GM19438 (cell line): Measurements from ENCODE around the gene PRSS27.

Source experiments
- ATAC-seq: cut with Tn5 transposase; IDR thresholded peaks from one replicate; pipeline ENCODE4 v1.9.1; 2021; ENCODE audit warnings: low read depth; ENCODE audit not compliant: unreplicated experiment

Gene PRSS27

DNA sequence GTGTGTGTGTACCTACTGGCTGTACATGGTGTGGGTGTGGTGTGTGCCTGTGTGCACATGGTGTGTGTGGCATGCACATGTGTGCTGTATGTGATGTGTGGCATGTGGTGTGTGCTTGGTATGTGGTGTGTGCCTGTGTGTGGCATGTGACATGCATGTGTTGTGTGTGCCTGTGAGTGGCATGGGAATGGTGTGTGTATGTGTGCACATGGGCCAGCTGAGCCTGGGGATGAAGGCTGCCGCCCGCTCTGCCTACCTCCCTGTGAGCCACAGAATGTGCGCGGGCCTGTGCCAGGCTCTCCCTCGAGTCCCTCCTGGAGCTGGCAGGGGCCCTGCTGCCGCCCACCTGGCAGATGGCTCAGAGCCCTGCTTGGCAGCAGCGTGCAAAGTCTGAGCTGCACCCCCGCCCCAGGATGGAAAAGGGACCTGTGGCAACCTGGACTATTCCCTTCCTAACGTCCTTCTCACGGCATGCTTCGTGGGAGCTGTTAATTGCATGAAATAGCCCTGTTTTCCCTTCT, 9.3 kb downstream of the PRSS27 start:
- no peak for ATAC-seq

DNA sequence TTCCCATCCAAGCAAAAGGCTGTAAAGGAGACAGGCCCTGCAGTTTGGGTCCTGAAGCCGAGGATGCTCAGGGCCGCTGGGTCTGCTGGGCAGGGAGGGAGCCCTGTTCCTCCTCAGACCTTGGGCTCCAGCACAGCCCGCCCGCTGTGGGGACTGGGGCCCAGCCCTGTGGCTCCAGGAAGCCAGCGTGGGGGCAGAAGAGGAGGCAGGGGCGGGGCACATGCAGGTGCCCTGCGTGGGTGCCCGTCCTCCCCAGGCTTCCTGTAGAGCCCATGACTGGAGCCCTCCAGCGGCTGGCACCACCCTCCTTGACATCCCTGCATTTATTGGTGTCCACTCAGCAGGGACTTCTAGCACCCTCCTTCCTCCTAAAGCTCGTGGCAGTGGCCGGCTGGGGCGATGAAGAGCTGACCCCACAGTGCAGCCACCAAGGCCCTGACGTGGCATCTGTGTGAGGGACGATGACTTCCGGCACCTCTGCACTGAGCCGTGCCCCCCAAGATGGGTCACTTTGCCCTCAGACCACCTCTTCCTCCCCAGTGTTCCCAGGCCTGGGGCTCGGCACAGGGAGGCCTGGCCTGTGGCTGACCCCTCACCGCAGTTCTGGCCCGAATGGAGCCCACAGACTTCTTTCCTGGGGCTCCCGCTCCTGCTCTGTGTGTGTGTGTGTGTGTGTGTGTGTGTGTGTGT, 9.9 kb downstream of the PRSS27 start:
- no peak for ATAC-seq

DNA sequence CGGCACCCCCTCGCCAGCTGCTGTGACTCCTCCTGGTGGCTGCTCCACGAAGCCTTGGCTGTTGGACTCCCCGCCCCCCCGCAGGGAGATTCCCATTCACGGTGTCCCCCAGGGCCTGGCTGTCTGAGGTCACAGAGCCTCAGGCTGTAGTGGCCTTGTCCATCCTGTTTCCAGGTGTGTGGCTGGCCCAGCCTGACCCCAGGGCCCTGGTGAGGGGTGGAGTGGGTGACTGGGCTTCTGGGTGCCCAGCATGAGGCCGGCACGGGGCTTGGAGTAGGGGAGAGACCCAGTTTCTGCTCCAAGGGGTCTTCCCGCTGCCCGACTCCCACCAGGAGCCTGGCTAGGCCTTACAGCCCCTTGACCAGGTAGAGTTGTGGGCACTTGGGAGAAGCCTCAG, 10.4 kb downstream of the PRSS27 start:
- no peak for ATAC-seq

DNA sequence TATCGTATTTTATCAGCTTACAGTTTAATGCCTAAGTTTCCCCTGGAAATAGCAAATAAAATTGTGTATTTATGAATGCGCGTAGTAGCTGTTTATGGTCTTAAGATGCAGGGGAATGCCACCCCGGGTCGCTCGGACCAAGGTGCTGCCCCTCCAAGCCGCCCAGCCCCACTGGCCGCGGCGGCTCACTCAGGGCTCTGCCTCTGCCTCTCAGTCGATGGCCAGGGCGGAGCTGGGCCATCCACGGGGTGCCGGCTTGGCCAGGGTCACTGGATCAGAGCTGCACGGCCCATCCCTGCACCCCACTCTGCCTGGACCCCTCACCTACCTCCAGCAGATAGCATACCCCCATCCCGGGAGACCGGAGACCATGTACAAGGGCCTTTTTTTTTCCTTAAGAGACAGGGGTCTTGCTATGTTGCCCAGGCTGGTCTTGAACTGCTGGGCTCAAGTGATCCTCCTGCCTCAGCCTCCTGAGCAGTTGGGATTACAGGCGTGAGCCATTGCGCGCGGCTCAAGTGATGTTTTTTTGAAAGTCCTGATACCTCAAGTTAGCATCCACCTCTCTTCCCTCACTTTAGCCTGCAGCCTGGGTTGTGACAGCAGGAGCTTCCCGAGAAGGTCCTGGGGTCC, 11.0 kb downstream of the PRSS27 start:
- ATAC-seq, result no peak

DNA sequence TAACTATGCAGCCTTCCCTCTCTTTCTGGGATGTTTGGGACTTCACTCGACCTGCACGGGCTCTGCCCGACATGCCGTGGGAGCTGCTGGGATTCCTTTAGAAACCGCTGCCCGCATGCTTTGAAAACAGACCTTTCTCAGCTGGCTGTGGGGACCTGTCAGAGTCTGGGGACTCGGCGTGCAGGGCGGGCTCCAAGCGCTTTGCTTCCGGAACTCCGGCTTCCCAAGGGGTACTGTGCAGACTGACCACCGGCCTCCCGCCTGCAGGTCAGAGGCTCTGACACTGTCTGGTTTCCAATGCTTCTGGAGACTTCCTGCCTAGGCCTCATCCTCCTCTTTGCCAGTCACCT, 11.8 kb downstream of the PRSS27 start:
- no peak for ATAC-seq

DNA sequence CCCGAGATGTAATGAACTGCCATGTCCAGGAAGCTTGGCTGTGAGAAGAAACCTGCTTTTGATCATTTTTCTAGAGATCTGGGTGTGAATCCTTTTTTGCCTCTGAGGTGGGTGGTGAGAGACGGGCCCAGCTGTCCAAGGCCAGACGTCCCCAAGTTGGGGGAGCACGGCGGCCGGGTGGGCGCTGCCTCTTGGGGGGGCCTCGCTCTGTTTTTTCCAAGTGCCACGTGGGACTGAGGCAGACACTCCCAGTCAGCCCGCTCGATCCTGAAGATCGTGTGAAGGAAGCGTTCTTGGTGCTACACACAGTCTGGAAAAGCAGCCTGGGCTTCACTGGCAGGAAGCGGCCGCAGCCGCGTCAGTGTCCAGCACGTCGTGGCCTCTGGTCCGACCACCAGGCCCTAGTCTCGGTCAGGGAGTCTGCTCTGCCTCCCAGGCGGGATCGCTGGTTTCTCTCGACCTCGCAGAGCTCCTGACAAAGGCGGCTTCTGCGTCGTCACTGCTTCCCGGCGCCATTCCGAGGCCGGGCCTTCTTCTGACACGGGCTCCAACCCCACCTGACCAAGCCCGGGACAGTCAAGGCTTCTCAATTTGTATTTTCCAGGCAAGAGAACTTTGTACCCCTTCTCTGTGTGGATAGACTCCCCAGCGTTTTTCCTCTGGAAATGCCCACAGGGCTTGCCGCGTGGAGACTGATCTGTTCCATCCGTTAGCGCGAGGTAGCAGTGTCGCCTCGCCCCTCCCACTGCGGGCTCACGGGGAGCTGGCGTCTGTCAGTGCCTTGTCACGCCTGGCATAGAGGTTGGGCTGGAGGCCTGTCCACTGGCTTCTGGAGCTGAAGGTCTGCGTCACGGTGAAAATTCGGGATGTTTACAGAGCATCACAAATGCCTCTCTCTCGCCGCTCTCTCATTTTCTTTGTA, 12.4 kb downstream of the PRSS27 start:
- no peak for ATAC-seq

DNA sequence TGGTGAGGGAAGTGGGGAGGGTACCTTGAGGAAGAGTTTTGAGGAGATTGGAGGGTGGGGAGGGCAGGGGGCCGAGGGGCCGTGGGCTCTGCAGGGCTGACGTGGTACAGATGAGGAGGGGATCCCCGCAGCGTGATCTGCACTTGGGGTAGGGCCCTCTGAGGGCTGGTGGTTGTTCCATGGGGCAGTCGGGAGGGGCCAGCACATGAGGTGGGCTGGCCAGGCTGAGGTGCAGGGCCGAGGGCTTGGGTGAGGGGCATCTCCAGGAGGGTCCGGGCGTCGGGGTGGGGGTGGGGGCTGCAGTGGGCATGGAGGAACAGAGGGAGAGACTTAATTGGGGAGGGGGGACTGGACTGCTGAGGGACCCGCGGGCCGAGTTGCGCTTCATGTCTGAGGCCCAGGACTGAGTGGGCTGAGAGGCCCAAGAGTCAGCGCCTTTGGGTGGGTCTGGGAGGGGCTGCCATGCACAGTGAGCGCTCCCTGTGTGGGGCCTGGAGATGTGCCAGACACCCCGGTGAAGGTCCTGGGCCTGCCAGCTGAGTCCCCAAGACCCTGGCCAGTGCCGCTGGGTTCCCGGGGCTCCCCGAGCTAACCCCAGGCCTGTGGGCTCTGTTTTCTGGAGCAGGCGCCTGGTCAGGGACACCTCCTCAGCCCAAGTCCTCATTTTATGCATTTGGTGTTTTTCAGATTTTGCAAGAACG, 13.3 kb downstream of the PRSS27 start:
- no peak for ATAC-seq

DNA sequence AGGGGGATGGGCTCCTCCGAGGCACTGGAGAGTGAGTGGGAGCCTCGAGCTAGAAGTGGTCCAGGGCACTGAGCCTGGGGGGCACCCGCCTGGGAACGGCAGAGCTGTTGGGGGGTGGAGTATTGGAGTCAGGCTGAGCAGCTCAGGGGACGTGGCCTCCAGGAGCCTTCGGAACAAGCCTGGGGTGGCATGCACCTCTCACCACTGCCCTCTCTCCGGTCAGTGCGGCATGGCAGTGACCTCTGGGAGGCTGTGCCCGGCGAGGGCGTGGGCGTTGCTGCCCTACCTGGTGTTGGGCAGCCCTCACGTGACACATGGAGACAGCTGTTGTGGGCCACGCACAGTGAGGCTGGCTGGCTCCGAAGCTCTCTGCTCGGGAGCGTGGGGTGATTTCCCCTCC, 13.9 kb downstream of the PRSS27 start:
- no peak for ATAC-seq

DNA sequence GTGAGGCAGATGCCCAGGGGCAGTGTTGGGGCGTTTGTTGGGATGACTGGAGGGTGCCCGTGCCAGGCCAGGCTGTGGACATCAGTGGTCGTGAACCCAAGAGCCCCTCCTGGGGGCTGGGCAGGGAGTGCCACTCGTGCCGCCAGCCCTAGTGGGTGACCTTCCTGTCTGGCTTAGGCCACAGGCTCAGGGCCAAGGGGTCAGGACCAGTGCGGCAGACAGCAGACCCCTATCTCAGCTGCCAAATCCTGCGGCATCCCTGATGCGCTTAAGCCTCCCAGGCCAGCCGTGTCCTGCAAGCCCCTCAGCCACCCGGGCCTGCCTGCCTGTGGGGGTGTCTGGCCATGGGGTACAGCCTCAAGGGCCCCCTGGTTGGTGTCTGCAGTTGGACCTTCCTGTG, 14.7 kb downstream of the PRSS27 start:
- no peak for ATAC-seq

DNA sequence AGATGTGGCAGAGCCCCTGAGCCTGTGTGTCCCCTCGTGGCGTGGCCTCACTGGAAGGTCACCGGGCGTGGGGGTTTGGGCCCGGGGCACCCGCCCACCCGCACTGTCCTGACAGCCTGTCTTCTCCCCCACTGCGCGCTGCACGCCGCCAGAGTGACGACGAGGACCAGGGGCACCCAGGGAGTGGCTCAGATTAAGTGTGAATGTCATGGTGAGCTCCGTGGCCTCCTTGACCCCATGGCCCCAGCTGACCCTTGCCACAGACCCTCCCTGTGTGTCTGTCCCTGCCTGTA, 15.1 kb downstream of the PRSS27 start:
- no peak for ATAC-seq

DNA sequence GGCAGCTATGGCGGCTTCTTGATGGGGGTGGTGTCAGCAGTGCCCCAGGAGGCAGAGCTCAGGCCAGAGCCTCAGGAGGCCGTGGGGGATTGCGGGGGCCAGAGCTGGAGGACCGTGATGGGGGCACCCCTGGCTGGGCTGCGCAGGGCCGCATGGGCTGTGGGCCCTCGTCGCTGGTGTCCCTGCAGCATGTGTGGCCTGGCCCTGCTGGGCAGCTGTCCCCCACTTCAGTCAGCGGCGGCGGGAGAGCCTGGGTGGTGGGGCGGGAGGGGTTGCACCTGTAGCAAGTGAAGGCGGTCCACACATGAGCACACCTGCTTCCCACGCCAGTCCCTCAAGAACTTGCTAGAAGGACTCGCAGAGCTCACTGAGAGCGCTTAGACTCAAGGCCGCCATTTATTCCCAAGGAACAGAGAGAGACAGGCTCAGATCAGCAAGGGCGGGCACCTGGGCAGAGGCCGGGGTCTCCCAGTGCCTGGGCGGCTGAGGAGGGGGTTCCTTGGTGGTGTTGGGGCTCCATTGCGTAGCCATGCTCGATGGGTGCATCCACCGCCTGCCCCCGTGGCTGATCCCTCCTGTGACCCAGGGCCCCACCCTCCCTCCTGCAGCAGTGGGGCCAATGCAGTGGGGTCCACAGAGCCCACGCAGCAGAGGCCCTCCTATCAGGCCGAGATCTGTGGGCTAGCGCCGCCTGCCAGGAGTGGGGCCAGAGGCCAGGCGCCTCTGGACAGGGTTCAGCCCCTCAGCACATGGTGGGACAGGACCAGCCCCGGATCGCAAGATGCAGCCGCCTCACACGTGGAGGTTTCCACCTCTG, 15.7 kb downstream of the PRSS27 start:
- ATAC-seq, result no peak

DNA sequence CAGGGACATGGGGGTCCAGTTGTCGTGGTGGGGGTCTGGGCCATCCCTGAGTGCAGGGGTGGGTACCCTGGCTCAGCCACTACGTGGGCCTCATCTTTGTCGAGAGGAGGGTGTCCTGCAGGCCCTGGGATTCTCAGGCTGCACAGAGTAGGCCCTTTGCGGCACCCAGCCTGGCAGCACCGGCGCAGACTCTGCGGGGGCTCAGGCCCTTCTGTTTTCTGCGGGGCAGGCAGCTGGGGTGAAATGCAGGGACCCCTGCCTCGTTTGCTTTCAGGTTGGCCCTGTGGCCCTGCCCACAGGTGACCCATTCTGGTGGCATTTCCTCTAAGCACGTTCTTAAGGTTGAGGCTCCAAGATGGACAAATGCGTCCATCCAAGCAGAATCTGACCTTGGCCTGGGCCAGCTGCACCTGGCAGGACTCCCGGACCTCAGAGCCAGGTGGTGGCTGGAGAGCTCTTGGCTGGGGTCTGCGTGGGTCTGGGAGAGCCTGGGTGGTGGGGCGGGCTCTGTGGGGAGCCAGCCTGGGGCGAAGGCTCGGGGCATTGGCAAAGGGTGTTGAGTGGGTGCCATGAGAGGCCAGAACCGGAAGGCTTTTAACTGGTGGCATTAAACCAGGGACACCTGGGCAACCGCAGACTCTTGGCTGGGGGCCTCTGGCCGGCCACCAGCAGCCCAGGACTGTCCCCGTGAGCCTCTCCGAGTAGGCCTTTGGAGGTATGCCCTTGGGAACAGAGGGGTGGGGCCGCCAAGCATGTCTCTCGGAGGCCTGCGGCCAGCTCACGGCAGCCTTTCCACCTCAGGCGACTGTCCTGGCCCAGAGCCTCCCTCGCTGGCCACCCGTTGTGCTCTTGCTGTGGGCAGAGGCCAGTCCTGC, 16.9 kb downstream of the PRSS27 start:
- no peak for ATAC-seq

DNA sequence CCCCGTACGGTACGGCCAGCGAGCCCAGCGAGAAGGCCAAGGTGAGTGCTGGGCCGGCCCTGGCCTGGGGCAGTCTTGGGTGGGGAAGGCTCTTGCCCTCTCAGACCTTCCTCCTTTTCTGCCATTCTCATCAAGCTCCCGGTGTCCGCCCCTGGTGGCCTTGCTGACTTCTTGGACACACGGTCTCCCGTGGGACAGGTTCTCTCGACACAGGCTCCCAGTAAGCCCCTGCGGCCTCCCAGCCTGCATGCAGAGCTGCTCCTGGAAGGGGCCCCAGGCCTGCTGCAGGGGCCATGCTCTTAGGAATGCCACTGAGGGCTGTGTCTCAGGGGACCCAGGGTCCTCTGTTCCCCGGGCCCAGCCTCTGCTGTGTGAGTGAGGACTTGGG, 17.6 kb downstream of the PRSS27 start:
- ATAC-seq, result no peak

DNA sequence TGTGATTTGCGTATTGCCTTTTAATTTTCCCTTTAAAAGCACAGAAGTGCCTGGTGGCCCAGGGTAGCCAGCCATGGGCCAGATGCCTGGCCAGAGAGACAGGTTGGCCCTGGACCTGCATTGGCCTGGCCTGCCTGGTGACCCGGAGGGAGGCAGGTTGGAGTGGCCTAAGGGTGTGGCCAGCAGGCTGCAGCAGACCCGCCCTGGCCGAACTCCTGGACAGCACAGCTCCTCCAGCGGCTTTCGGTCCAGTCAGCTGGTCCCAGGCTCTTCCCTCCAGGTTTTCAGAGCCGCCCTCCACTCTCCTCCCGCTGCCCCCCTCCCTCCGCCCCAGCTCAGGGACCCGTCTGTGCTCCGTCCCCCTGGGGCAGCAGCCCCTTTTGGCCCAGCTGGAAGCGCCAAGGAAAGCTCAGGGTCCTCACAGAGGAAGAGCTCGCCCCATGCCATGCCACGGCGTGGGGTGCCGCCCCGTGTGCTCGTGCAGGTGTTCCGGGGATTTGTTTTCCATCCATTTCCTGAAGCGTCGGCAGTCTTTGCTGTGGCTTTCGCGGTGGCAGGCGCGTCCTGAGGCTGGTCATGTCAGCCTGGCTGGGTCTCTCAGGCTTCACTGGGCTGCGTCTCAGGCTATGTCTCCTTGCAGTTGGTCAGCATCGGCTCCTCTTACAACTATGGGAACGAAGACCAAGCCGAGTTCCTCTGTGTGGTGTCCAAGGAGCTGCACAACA, 18.1 kb downstream of the PRSS27 start:
- ATAC-seq, result no peak

DNA sequence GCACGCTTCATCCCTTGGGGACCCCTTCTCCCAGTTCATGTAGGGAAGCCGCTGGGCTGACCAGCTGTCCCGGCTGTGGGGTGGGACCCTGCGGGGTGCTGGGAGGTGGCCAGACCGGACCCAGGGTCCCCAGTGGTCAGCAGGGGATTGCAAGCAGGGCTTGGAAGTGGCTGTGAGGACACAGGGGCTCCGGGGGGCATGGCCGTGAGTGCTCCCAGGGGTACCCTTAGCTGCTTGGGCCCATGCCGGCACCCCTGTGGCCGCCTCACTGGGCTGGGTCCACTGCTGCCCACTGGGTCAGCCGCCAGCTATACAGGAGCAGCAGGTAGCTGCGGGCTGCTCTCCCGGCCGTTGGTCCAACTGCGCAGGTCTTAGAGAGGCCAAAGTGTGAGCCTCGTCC, 18.8 kb downstream of the PRSS27 start:
- no peak for ATAC-seq

DNA sequence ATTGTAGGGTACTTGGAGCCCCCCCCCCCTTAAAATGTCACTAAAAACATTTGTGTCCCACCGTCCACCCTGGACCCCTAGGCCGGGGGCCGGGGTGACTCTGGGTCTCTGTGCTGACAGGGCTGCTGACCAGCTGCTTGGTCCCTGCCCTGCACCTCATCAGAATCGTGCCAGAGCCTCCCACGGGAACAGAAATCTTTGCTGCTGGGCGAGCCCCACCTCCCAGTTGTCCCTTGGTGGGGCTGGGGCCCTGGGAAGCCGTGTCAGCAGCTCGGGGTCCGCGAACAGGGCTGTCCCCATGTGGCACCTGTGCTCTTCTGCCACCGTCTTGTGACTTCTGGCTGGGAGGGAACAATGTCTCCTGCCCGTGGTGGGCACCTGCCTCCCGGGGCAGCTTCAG, 19.2 kb downstream of the PRSS27 start:
- no peak for ATAC-seq

DNA sequence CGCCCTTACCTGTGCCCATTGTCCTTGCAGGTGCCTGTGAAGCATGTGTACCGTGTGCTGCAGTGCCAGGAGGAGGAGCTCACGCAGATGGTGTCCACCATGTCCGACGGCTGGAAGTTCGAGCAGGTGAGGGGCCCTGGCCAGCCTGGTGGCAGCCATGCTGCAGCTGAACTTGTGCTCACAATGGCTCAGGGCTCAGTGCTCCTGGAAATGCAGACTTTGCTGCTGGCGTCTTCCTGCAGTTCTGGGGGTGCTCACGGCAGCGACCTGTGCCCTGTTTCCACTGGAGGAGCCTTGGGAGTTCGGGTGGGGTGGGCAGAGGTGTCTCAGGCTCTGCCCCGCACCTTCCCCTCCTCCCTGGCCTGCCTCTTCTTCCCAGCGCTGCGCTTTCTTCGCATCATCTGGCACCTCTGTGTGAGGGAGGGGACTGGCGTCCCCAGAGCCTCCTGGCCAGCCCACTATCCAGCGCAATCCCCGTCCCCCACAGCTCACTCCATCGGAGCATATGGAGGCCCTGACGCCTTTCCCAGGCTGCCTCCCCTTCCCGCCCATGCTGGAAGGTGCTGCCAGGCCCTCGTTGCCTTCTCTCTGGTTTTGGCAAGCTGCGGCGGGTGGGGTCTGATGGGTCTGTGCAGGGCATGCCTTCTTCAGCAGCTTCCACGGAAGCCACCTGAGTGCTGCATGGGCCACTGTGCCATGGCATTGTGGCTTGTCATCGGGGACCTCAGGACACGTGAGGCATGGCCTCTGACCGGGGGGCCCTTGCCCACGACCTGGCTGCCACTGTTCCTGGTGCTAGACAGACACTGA, 20.0 kb downstream of the PRSS27 start:
- ATAC-seq, result no peak
